Muscle of arm (tissue), 12 donors: ENCODE data around the gene IGHMBP2. TPM values are rescaled to one million over a fixed set of nuclear protein-coding genes. Genes with fewer than 3 reads are reported as not detected.

ENCODE experiments used
- DNase-seq: peaks from one replicate; pipeline ENCODE4 v3.0.0-alpha.2; 2013
- polyA plus RNA-seq, 12 donors: library from polyadenylated mRNA; unstranded; fragments of 120-200 nt; gene quantifications; one replicate each; pipeline ENCODE4 v1.2.1, GENCODE V29; 2013; ENCODE audit not compliant: insufficient read length in 12 of 12

IGHMBP2 gene
- polyA plus RNA-seq, 12 donors = 9.5 to 16.8 (median 11.8) TPM; not detected in 1

- no peak for DNase-seq
These were observed 36.2 kb downstream of the IGHMBP2 start for GRCh38 chr11:68939583-68940555.

- no peak for DNase-seq
These were observed 37.1 kb downstream of the IGHMBP2 start for GRCh38 chr11:68940651-68941323.

- DNase-seq = no peak
These were observed 37.8 kb downstream of the IGHMBP2 start for GRCh38 chr11:68941324-68942094.

- DNase-seq = no peak
These were observed 38.5 kb downstream of the IGHMBP2 start for GRCh38 chr11:68942095-68942620.

GRCh38 chr11:68942751-68943271 is 39.1 kb downstream of the IGHMBP2 start:
- DNase-seq = peak; percentile 55

- DNase-seq = peak; percentile 48
These were observed 42.9 kb downstream of the IGHMBP2 start for GRCh38 chr11:68946416-68947090.

- no peak for DNase-seq
These were observed 43.5 kb downstream of the IGHMBP2 start for GRCh38 chr11:68947151-68947550.

GRCh38 chr11:68948496-68948895 is 44.8 kb downstream of the IGHMBP2 start:
- no peak for DNase-seq

GRCh38 chr11:68948935-68949334 is 45.2 kb downstream of the IGHMBP2 start:
- no peak for DNase-seq

- DNase-seq = no peak
These were observed 46.6 kb downstream of the IGHMBP2 start for GRCh38 chr11:68950270-68950669.

- DNase-seq = no peak
These were observed 47.1 kb downstream of the IGHMBP2 start for GRCh38 chr11:68950762-68951161.

- peak; percentile 53 for DNase-seq
These were observed 51.3 kb downstream of the IGHMBP2 start for GRCh38 chr11:68954836-68955606.

GRCh38 chr11:68955607-68955958 is 51.9 kb downstream of the IGHMBP2 start:
- no peak for DNase-seq

- no peak for DNase-seq
These were observed 52.5 kb downstream of the IGHMBP2 start for GRCh38 chr11:68956142-68956541.

GRCh38 chr11:68956547-68957254 is 53.0 kb downstream of the IGHMBP2 start:
- no peak for DNase-seq

GRCh38 chr11:68958211-68958610 is 54.5 kb downstream of the IGHMBP2 start:
- no peak for DNase-seq

- DNase-seq = no peak
These were observed 56.0 kb downstream of the IGHMBP2 start for GRCh38 chr11:68959465-68960293.

GRCh38 chr11:68960294-68961071 is 56.8 kb downstream of the IGHMBP2 start:
- DNase-seq = no peak
